GM23338 (cell line): ENCODE results near the gene WFDC11.

Experiments used
- EZH2 ChIP-seq: fragments of 200-600 bp; sonication (generic); IDR thresholded peaks from one replicate; pipeline ENCODE4 v1.8.0; 2017; ENCODE audit warnings: antibody characterized with exemption, mild to moderate bottlenecking, low read depth; ENCODE audit not compliant: unreplicated experiment
- JUNB ChIP-seq: IDR thresholded peaks from one replicate; pipeline ENCODE4 v1.6.1; 2016; ENCODE audit warnings: antibody characterized with exemption; ENCODE audit not compliant: unreplicated experiment
- POLR2AphosphoS5 ChIP-seq: IDR thresholded peaks from 2 replicates; pipeline ENCODE4 v1.6.1; 2016; ENCODE audit warnings: antibody characterized with exemption, low read depth
- REST ChIP-seq: IDR thresholded peaks from one replicate; pipeline ENCODE4 v1.6.1; 2018; ENCODE audit warnings: antibody characterized with exemption; ENCODE audit not compliant: unreplicated experiment
- ZNF331 ChIP-seq: fragments of 250-450 bp; sonication (Bioruptor Pico); IDR thresholded peaks from 2 replicates; pipeline ENCODE4 v1.5.0; 2020; ENCODE audit warnings: low read depth, mild to moderate bottlenecking, moderate library complexity
- TF ChIP-seq, protein P1 (sequence below), 2 experiments: fragments of 200-600 bp in 1 of 2; sonication (generic) in 1 of 2; conservative IDR thresholded peaks; 2 replicates each; pipeline versions ENCODE4 v1.5.1 to v1.6.1; 2016 to 2017; ENCODE audit warnings: antibody characterized with exemption in 2 of 2, low read depth in 2 of 2, mild to moderate bottlenecking in 2 of 2, moderate library complexity in 1 of 2

DNA sequence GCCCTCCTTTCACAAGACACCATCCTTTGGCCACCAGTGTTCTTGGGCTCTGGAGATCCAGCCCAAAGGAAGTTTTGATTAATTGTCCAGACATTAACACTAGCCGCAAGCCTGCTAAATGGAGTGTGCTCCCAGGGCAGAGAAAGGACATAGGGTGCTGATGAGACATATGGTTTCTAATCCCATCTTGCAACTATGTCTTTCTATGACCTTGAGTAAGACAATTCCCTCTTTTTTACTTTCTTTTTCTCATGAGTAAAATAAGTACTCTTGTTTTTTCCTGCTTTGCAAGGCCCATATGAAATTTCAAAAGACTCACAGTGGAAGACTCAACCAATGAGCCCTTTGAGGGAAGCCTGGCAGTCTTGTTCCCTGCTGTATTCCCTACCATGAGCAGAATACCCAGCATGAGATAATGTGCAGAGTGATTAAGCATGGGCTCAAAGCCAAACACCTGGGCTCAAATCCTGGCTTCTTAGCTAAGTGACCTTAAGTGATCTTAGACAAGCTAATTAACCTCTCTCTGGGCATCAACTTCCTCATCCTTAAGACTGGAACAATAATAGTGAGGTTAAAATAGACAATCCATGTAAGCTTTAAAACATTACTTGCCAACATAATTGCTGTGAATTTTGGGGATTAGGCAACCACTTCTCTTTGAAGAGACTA is 35.1 kb upstream of the WFDC11 start, which contains the start of gene WFDC10B:
- TF ChIP-seq, protein P1, sequence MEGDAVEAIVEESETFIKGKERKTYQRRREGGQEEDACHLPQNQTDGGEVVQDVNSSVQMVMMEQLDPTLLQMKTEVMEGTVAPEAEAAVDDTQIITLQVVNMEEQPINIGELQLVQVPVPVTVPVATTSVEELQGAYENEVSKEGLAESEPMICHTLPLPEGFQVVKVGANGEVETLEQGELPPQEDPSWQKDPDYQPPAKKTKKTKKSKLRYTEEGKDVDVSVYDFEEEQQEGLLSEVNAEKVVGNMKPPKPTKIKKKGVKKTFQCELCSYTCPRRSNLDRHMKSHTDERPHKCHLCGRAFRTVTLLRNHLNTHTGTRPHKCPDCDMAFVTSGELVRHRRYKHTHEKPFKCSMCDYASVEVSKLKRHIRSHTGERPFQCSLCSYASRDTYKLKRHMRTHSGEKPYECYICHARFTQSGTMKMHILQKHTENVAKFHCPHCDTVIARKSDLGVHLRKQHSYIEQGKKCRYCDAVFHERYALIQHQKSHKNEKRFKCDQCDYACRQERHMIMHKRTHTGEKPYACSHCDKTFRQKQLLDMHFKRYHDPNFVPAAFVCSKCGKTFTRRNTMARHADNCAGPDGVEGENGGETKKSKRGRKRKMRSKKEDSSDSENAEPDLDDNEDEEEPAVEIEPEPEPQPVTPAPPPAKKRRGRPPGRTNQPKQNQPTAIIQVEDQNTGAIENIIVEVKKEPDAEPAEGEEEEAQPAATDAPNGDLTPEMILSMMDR (conservative IDR thresholded peaks at IDR 0.05; ENCODE audit: low read depth in 2 of 2) = no peak
- TF ChIP-seq EZH2 (no peak), ZNF331 (CRISPR knock-in tag) (no peak), POLR2AphosphoS5 (no peak), REST (no peak), JUNB (no peak)
